Measurements from ENCODE around the gene VAMP5.
A peak's percentile ranks its signal among the peaks of the same experiment; 100 is the strongest.
"Not testable (repeated sequence)": the region's sequence is repeated elsewhere in the genome, so short reads cannot be mapped to it uniquely, and the experiment has no call there.

Gene VAMP5

GRCh38 chr2:85600951-85601770 is 16.9 kb downstream of the VAMP5 start:
- ChIA-PET POLR2A (interaction anchor here (0.8 to 3.5 kb wide), 6 partner anchors 10 to 62 kb away, joined by 3 to 22 read pairs (median 4); partner anchors contain the start of genes C2orf68, MAT2A, USP39 and VAMP8), CTCF (no interaction called here)
- TF ChIP-seq ARNT (IDR thresholded peaks at IDR 0.05) (no peak), CTBP1 (IDR thresholded peaks at IDR 0.05; ENCODE audit: borderline replicate concordance) (no peak), ELF4 (IDR thresholded peaks at IDR 0.05) (no peak), ZNF384 (IDR thresholded peaks at IDR 0.05) (no peak), SP1 (IDR thresholded peaks at IDR 0.05) (no peak), HDGF (IDR thresholded peaks at IDR 0.05; ENCODE audit: borderline replicate concordance) (no peak), BHLHE40 (IDR thresholded peaks at IDR 0.05; ENCODE audit: borderline replicate concordance) (no peak), L3MBTL2 (conservative IDR thresholded peaks at IDR 0.05) (no peak), FOXA1 (IDR thresholded peaks at IDR 0.05) (no peak), FOXM1 (IDR thresholded peaks at IDR 0.05; ENCODE audit: borderline replicate concordance) (no peak), TARDBP (IDR thresholded peaks at IDR 0.05) (no peak), FOXK2 (IDR thresholded peaks at IDR 0.05) (no peak), LEF1 (IDR thresholded peaks at IDR 0.05; ENCODE audit: borderline replicate concordance) (no peak), PKNOX1 (IDR thresholded peaks at IDR 0.05) (no peak), NFRKB (IDR thresholded peaks at IDR 0.05) (no peak)
- DNase-seq (ENCODE audit: extremely low spot score), result no peak

- ChIA-PET POLR2A (interaction anchor here (0.5 to 3.5 kb wide), 8 partner anchors 10 to 63 kb away, joined by 3 to 22 read pairs (median 4); partner anchors contain the start of genes C2orf68, GGCX and MAT2A), CTCF (no interaction called here)
- no peak for TF ChIP-seq ZNF384 (IDR thresholded peaks at IDR 0.05)
- no peak for TF ChIP-seq PKNOX1 (IDR thresholded peaks at IDR 0.05)
- no peak for TF ChIP-seq SP1 (IDR thresholded peaks at IDR 0.05)
- no peak for DNase-seq (ENCODE audit: extremely low spot score)
Observed at GRCh38 chr2:85601771-85602475, 17.7 kb downstream of the VAMP5 start.

GRCh38 chr2:85602476-85603234 is 18.4 kb downstream of the VAMP5 start, which contains the start of gene TMEM150A:
Gene TMEM150A, minus strand, starts transcription at chr2:85602698. Its CDS starts 750 bp downstream, at chr2:85601948.
- no peak for TF ChIP-seq FOXK2 (IDR thresholded peaks at IDR 0.05)
- peak; percentile 56; the same call in 1 of the 2 replicates for TF ChIP-seq L3MBTL2 (conservative IDR thresholded peaks at IDR 0.05)
- no peak for TF ChIP-seq ZNF384 (IDR thresholded peaks at IDR 0.05)
- no peak for TF ChIP-seq HDGF (IDR thresholded peaks at IDR 0.05; ENCODE audit: borderline replicate concordance)
- no peak for TF ChIP-seq SP1 (IDR thresholded peaks at IDR 0.05)
- TF ChIP-seq BHLHE40 (IDR thresholded peaks at IDR 0.05; ENCODE audit: borderline replicate concordance), result no peak
- CTCF ChIA-PET, result no interaction called here
- POLR2A ChIA-PET, result interaction anchor here (0.5 to 3.5 kb wide), 6 partner anchors 9 to 64 kb away, joined by 3 to 22 read pairs (median 6); partner anchors contain the start of genes C2orf68, GGCX and MAT2A
- peak; percentile 89 for DNase-seq (ENCODE audit: extremely low spot score)

- DNase-seq (ENCODE audit: extremely low spot score); CTCF ChIA-PET: not testable (repeated sequence)
- POLR2A ChIA-PET, result interaction anchor here (1.1 to 3.5 kb wide), 2 partner anchors 9 to 43 kb away, joined by 4 to 20 read pairs; partner anchors contain the start of genes GGCX and RNF181
Observed at GRCh38 chr2:85604133-85604444, 19.9 kb downstream of the VAMP5 start.

DNA sequence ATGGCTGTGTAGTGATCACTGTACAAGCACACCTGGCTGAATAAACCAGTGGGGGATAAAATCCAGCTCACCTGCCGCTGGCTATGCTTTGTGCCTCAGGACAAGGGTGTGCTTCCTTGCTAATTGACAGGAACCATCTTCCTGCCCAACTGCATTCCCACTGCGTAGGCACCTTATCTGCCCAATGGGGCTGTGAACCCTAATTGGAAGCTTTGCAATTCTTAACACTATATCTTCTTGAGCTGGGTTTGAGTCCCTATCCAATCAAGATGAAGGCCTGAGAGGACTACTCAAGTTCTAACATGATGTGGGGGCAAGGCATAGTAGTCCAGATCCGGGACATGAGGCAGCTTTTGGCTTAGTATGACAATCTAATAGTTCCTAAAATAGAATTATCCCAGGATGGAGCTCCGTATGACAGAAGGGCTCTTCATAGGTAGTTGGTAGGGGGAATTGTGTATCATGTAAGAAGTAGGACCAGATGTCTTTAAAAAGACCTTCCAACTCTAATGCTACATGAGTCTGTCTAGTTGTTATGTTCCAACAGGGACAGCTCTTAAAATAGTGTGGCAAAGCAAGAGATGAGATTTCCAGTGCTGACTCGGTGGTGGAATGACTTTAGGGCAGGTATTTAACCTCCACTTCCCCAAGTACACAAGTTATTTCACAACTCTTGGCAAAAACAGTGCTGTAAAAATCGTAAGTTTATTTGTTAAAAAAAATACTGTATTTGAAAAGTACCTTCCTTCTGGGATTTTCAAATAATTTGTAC is 20.5 kb downstream of the VAMP5 start:
- ChIA-PET POLR2A (interaction anchor here (1.1 to 3.5 kb wide), 2 partner anchors 9 to 44 kb away, joined by 4 to 20 read pairs; partner anchors contain the start of genes GGCX and RNF181), CTCF (interaction anchor here (0.6 kb wide), 1 partner anchor 153 kb away, joined by 3 read pairs; no protein-coding TSS in a partner anchor)
- TF ChIP-seq FOXM1 (IDR thresholded peaks at IDR 0.05; ENCODE audit: borderline replicate concordance) (no peak), ELF4 (IDR thresholded peaks at IDR 0.05) (no peak), SP1 (IDR thresholded peaks at IDR 0.05) (no peak), L3MBTL2 (conservative IDR thresholded peaks at IDR 0.05) (no peak), SUZ12 (IDR thresholded peaks at IDR 0.05) (no peak), ARNT (IDR thresholded peaks at IDR 0.05) (no peak), CTBP1 (IDR thresholded peaks at IDR 0.05; ENCODE audit: borderline replicate concordance) (no peak), HDGF (IDR thresholded peaks at IDR 0.05; ENCODE audit: borderline replicate concordance) (no peak), NFRKB (IDR thresholded peaks at IDR 0.05) (no peak), TARDBP (IDR thresholded peaks at IDR 0.05) (no peak), ZNF384 (IDR thresholded peaks at IDR 0.05) (no peak), FOXK2 (IDR thresholded peaks at IDR 0.05) (no peak), FOXA1 (IDR thresholded peaks at IDR 0.05) (no peak), LEF1 (IDR thresholded peaks at IDR 0.05; ENCODE audit: borderline replicate concordance) (no peak), PKNOX1 (IDR thresholded peaks at IDR 0.05) (no peak), BHLHE40 (IDR thresholded peaks at IDR 0.05; ENCODE audit: borderline replicate concordance) (no peak)
- no peak for DNase-seq (ENCODE audit: extremely low spot score)

Measured in HEK293T (cell line).